ENCODE results near the gene NEK10.

Gene NEK10

GRCh38 chr3:27165321-27165721, 203.9 kb downstream of the NEK10 start:
- TF ChIP-seq, protein P1, sequence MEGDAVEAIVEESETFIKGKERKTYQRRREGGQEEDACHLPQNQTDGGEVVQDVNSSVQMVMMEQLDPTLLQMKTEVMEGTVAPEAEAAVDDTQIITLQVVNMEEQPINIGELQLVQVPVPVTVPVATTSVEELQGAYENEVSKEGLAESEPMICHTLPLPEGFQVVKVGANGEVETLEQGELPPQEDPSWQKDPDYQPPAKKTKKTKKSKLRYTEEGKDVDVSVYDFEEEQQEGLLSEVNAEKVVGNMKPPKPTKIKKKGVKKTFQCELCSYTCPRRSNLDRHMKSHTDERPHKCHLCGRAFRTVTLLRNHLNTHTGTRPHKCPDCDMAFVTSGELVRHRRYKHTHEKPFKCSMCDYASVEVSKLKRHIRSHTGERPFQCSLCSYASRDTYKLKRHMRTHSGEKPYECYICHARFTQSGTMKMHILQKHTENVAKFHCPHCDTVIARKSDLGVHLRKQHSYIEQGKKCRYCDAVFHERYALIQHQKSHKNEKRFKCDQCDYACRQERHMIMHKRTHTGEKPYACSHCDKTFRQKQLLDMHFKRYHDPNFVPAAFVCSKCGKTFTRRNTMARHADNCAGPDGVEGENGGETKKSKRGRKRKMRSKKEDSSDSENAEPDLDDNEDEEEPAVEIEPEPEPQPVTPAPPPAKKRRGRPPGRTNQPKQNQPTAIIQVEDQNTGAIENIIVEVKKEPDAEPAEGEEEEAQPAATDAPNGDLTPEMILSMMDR (conservative IDR thresholded peaks at IDR 0.05) = no peak
- no peak for TF ChIP-seq ZFX (IDR thresholded peaks at IDR 0.05)
- no peak overlapping the region for H3K27ac ChIP-seq

GRCh38 chr3:27160779-27161287, 208.3 kb downstream of the NEK10 start:
- H3K27ac ChIP-seq = no peak overlapping the region
- TF ChIP-seq, protein P1 (conservative IDR thresholded peaks at IDR 0.05) = no peak
- TF ChIP-seq ZFX (IDR thresholded peaks at IDR 0.05) = no peak

DNA sequence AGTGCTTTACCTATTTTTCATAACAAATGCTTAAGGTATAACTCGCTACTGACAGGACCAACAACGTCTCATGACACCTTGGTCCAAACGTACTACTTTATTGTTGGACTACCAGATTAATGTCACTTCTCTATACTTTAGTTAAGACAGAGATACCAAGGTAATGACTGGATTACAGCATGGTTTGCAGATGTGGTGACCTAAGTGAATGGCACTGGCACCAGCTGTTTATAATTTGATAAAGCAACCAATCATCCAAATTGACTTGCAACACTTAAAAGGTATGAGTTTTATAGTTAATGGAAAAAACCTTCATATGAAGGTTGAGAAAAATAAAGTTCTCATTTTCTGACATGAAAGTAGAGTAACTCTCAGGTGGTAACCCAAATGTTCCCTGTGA, 209.0 kb downstream of the NEK10 start:
- no peak for TF ChIP-seq ZFX (IDR thresholded peaks at IDR 0.05)
- TF ChIP-seq, protein P1 (conservative IDR thresholded peaks at IDR 0.05) = no peak
- H3K27ac ChIP-seq = no peak overlapping the region

DNA sequence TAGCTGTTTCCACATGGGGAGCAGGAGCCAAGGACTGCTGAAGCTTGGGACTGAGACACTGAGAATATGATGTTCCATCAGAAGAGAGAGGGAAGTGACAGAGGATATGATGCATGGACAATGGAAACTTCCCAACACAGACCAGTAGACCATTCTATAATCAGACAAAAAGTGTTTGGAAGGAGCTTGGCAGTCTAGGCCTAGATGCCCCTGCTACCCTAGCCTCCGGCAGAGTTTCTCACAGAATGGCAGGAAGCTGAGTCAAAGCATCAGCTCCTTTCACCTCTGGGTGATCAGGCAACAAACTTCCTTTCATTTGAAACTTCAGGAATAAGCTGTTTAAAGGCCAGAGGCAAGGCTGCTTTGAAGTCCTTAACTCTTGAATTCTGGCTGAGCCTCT, 222.0 kb downstream of the NEK10 start:
- no peak for TF ChIP-seq ZFX (IDR thresholded peaks at IDR 0.05)
- TF ChIP-seq, protein P1 (conservative IDR thresholded peaks at IDR 0.05) = no peak
- H3K27ac ChIP-seq = no peak overlapping the region

- no peak overlapping the region for H3K27ac ChIP-seq
- TF ChIP-seq, protein P1 (conservative IDR thresholded peaks at IDR 0.05) = no peak
- TF ChIP-seq ZFX (IDR thresholded peaks at IDR 0.05) = no peak
These were observed 222.4 kb downstream of the NEK10 start for GRCh38 chr3:27146786-27147185.

GRCh38 chr3:27145719-27146118, 223.5 kb downstream of the NEK10 start:
- no peak overlapping the region for H3K27ac ChIP-seq
- TF ChIP-seq, protein P1 (conservative IDR thresholded peaks at IDR 0.05) = no peak
- no peak for TF ChIP-seq ZFX (IDR thresholded peaks at IDR 0.05)

GRCh38 chr3:27141668-27142067, 227.5 kb downstream of the NEK10 start:
- TF ChIP-seq ZFX (IDR thresholded peaks at IDR 0.05) = no peak
- TF ChIP-seq, protein P1 (conservative IDR thresholded peaks at IDR 0.05) = peak; percentile 28
- H3K27ac ChIP-seq = no peak overlapping the region

Data from C4-2B (cell line).